ENCODE measurements around the gene KCNK1.

GRCh38 chr1:233695901-233696300, 82.0 kb downstream of the KCNK1 start:
- TF ChIP-seq TCF7 (CRISPR knock-in tag; IDR thresholded peaks at IDR 0.05; ENCODE audit: low read depth) (no peak), CBFB (CRISPR knock-in tag; IDR thresholded peaks at IDR 0.05; ENCODE audit: low read depth) (no peak), USF2 (CRISPR knock-in tag; IDR thresholded peaks at IDR 0.05) (no peak), ATF2 (CRISPR knock-in tag; IDR thresholded peaks at IDR 0.05; ENCODE audit: borderline replicate concordance, low read depth) (no peak), NFYB (CRISPR knock-in tag; conservative IDR thresholded peaks at IDR 0.05; ENCODE audit: low read depth) (no peak)
- TF ChIP-seq, protein P1, sequence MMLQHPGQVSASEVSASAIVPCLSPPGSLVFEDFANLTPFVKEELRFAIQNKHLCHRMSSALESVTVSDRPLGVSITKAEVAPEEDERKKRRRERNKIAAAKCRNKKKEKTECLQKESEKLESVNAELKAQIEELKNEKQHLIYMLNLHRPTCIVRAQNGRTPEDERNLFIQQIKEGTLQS (CRISPR knock-in tag; conservative IDR thresholded peaks at IDR 0.05) = no peak
